Fibroblast of villous mesenchyme (primary cell): Measurements from ENCODE around the gene ELP5. TPM values are rescaled to one million over a fixed set of nuclear protein-coding genes. Genes with fewer than 3 reads are reported as not detected.

Experiments
- DNase-seq: peaks from one replicate; pipeline ENCODE4 v3.0.0-alpha.2; 2010; ENCODE audit warnings: low read depth
- H3K4me3 ChIP-seq: 2 replicates; pipeline ENCODE4 v1.5.1; 2011; ENCODE audit warnings: low read depth, mild to moderate bottlenecking, low read length
- CTCF ChIP-seq: IDR thresholded peaks from 2 replicates; pipeline ENCODE4 v1.5.1; 2012; ENCODE audit warnings: low read depth, mild to moderate bottlenecking, low read length; ENCODE audit not compliant: insufficient read depth
- total RNA-seq: library from RNA; depleted of rRNA; stranded (reverse); fragments of >200 nt; gene quantifications from 2 replicates; pipeline ENCODE4 v1.2.3, GENCODE V29; 2012

Gene ELP5
- total RNA-seq, 1 donor: 36.3 TPM

- no peak overlapping the region for H3K4me3 ChIP-seq
- DNase-seq: no peak
- TF ChIP-seq CTCF: no peak
Observed at GRCh38 chr17:7290166-7290565, 38.2 kb downstream of the ELP5 start.

GRCh38 chr17:7290685-7291084 lies 38.7 kb downstream of the ELP5 start:
- H3K4me3 ChIP-seq: no peak overlapping the region
- no peak for TF ChIP-seq CTCF
- no peak for DNase-seq

DNA sequence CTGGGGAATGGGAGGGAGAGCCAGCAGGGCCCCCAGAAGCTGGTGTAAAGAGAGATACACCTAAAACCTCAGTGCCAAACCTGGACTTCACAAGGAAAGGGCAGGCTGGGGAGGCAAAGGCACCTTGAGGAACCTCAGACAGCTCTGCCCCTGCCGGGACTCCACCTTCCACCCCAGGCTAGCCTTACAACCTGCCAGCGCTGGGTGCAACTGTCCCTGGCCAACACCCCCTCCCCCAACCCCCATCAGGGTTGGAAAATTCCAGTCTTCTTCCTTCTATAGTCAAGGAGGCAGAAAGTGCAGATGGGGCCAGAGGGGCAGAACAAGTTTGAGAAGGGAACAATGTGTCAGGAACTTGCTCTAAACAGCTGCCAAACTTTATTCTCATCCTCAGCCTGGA lies 40.2 kb downstream of the ELP5 start:
- TF ChIP-seq CTCF: no peak
- H3K4me3 ChIP-seq: no peak overlapping the region
- no peak for DNase-seq

GRCh38 chr17:7292729-7293128 lies 40.7 kb downstream of the ELP5 start:
- DNase-seq: no peak
- TF ChIP-seq CTCF: no peak
- no peak overlapping the region for H3K4me3 ChIP-seq

- DNase-seq: no peak
Observed at GRCh38 chr17:7293159-7293558, 41.1 kb downstream of the ELP5 start.

DNA sequence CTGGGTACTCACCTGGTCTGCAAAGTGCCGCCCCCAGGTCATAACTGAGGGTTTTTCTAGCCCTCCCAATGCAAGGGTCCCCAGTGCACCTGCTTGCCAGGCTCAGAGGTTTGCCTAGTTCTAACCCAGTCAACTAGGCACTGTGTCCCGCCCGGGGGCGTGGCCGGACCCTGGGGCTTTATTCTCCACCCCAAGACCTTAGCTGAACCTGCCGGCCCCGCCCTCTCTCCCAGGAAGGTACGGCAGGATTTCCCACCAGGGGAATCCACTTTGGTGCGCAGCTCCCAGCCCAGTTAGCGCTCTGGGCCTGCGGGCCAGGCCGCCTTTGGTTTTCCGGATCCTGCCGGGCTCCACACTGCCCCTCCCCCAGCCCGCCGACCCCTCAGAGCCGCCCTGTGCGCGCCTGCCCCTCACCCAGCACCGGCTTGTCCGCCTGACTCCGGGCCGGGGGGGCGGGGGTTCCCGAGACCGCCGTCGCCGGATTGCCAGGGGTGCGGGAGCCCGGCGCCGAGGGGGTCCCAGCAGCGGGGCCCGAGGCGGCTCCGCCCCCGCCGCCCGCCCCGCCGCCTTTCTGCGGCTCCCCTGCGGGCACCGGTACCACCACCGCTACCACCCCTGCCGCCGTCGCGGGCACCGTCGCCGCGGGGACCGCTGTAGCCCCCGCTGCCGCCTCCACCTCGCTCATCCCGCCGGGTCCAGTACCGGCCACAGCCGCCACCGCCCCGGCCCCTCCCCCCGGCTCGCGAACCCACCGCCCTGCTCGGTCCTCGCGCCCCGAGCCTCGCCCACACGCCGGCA lies 42.0 kb downstream of the ELP5 start:
- TF ChIP-seq CTCF: no peak
- DNase-seq: no peak
- H3K4me3 ChIP-seq: no peak overlapping the region

More at GRCh38 chr17:7293159-7293558, 41.1 kb downstream of the ELP5 start:
- TF ChIP-seq CTCF: no peak
- no peak overlapping the region for H3K4me3 ChIP-seq

DNA sequence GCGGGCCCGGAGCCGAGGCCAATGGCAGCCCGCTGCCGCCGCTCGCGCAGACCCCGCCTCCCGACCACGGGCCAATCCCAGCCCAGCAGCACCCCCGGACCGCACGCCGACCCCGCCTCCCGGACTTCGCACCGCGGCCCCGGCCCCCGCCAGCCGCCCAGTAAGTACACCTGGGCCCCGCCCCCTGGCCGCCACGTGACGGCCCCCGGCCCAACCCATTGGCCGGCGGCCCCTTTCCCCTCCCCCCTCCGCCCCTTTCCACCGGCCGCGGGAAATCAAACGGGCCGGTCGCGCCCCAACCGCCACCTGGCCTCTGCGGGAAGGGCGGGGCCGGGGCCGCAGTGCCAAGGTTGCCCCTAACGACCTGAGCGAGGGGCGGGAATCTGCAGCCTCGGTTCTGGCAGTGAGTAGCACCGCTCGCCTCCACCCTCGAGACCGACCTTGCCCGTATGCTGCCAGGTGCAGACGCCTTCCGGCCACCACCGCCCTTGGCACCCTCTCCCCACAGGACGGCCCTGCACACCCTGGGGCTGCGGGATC lies 42.7 kb downstream of the ELP5 start, which contains the start of gene YBX2:
YBX2 (minus strand) TSS at position 26 of the 540 bp plus-strand sequence. CDS start 139 bp downstream, outside the sequence.
- no peak for TF ChIP-seq CTCF
- peak; percentile 44 for DNase-seq
- peak within 1 kb of the TSS; percentile 31 for H3K4me3 ChIP-seq
